ENCODE data around the gene MCCC2.
"Not testable (repeated sequence)": the region's sequence is repeated elsewhere in the genome, so short reads cannot be mapped to it uniquely, and the experiment has no call there.

The MCCC2 gene

GRCh38 chr5:71597001-71597400, 9.9 kb downstream of the MCCC2 start:
- DNase-seq (ENCODE audit: low read depth) = no peak

DNA sequence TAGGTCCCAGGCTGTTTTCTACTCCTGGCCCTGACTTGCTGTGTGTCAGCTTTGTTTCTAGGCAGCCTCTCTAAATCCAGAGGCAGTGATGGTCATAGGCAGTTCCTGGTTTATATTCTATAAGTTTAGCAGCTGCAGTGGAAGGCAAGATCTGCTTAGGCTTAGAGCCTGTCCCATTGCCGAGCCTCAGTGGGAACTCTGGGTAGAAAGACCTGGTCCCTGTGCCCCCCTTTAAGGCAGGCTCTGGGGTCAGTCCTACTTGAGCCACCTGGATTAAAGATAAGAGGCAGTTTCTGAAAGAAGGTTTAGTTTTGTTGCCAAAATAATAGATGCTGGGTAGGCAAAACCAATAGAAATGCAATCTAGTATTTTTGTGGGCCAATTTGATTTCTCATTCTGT, 13.6 kb downstream of the MCCC2 start:
- no peak for DNase-seq (ENCODE audit: low read depth)

DNA sequence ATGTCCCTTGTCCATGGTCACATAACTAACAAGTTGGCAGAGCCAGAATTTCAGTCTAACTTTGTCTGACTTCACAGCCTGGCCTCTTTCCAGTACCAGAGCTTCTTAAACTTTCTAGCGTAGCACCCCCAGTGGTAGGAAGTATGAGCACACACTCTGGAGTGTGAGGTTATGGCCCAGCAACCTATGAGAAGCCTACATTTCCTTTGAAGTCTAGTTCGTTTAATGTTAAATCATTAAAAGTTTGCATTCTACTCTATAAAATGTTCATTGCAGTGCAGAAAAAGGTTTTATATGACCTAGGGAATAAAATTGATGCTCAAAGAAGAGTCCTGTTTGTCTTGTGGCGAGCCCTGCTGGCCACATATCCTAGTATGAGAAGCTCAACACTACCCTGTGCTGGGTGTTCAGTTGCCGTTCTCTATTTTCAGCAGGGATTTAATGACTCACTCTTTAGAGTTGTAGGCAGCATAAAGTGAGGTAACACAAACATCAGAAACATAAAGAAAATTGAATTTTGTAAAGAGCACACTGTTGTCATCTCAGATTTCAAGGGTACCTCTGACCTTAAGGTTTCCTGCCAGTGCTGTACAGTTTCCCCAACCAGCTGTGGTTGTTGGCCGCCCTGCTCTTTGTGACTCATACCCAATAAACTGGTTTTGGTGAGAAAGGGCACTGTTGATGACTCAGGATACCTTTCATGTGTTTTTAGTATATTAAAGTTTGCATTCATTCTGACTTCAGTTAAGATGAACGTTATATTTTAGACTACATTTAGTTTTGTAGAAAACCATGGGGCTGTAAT, 14.3 kb downstream of the MCCC2 start:
- peak; percentile 56 for DNase-seq (ENCODE audit: low read depth)

DNA sequence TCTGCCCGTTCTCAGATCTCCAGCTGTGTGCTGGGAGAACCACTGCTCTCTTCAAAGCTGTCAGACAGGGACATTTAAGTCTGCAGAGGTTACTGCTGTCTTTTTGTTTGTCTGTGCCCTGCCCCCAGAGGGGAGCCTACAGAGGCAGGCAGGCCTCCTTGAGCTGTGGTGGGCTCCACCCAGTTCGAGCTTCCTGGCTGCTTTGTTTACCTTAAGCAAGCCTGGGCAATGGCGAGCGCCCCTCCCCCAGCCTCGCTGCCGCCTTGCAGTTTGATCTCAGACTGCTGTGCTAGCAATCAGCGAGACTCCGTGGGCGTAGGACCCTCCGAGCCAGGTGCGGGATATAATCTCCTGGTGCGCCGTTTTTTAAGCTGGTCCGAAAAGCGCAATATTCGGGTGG, 22.8 kb downstream of the MCCC2 start:
- not testable (repeated sequence) for DNase-seq (ENCODE audit: low read depth)

DNA sequence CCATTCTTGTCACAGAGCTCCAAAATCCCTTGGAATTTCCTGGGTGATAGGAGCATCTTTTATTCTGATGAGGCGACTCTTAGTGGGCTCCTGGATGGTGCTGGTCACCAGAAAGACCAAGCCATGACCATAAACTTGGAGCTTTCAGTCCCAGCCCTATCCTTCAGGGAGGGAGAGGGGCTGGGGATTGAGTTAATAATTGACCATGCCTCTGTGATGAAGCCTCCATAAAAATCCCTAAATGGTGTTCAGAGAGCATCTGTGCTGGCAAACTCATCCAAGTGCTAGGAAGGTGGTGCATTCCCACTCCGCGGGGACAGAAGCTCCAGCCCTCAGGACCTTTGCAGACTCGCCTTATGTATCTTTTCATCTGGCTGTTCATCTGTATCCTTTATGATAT, 28.7 kb downstream of the MCCC2 start:
- no peak for DNase-seq (ENCODE audit: low read depth)

- no peak for DNase-seq (ENCODE audit: low read depth)
Observed at GRCh38 chr5:71620630-71621029, 33.5 kb downstream of the MCCC2 start.

GRCh38 chr5:71621268-71621667, 34.1 kb downstream of the MCCC2 start:
- DNase-seq (ENCODE audit: low read depth) = no peak

GRCh38 chr5:71621741-71622140, 34.6 kb downstream of the MCCC2 start:
- no peak for DNase-seq (ENCODE audit: low read depth)

GRCh38 chr5:71623221-71623794, 36.2 kb downstream of the MCCC2 start:
- DNase-seq (ENCODE audit: low read depth) = no peak

GRCh38 chr5:71629950-71630349, 42.8 kb downstream of the MCCC2 start:
- no peak for DNase-seq (ENCODE audit: low read depth)

DNA sequence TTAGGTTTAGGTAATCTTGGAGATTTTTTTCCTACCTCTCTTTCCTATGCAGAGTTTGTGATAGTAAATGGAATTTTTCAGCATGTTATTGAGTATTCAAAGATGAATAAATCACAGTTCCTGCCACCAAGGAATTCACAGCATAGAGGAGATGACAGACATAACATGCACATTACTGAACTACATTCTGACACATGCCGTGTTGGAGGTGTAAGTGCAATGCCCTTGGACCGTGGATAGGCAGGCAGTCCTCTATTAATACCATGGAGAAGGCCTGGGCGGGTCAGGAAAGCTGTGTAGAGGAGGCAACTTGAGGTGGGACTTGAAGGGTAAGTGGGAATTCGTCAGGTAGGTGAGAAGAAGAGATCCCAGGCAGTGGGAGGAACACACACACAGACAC, 43.9 kb downstream of the MCCC2 start:
- no peak for DNase-seq (ENCODE audit: low read depth)

DNA sequence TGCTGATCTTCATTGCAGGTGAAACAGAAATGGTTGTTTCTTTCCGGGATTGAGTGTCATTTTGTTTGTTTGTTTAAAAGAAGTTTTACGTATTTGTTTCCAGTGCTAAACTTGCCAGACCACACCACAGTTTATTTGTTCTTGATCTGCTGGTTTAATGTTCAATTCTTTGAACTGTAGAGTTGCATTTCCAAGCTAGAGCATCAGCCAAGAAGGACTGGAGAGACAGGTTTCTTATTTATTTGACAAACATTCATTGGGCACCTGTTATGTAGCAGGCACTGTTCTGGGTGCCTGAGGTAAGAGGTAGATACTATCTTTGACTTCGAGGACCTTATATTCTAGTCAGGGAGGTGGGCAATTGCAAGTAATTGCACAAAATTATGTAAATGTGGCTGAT, 45.0 kb downstream of the MCCC2 start:
- no peak for DNase-seq (ENCODE audit: low read depth)

DNA sequence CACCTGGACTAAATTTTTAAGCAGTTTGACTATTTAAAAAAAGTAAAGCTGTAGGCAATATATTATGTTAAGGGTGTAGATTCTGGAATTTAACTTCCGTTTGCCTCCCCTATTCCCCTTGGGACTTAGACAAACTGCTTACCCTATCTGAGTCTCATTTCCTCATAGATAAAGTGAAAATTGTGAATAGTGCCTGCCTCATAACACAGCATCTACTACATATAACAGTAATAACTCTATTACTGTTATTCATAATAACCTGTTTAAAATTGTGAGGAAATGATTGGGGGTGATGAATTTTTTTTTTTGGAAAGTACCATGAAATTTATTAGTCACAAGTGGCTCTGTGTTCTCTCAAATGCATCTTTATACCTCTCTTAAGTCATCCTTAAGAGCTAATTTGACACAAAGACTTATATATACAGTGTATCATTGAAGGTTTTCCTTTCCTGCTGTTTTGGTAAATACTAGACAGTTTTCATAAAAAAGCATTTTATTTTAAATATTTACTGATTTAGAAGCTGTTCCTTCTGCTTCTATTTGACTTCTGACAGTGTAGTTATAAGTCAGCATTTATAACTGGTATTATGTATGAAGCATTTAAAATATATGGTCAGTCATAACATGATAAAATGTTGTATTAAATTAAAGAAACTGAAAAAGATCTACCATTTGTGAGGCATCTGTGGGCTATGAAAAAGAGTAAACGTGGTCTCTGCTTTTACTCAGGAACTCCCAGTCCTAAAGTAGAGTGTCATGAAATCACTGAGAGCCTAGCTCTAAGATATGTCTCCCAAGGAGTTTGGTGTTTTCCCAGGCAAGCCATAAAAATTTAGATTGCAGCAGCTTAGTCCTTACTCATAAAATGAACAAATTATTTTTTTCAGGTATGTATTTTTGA, 46.4 kb downstream of the MCCC2 start:
- DNase-seq (ENCODE audit: low read depth) = no peak

DNA sequence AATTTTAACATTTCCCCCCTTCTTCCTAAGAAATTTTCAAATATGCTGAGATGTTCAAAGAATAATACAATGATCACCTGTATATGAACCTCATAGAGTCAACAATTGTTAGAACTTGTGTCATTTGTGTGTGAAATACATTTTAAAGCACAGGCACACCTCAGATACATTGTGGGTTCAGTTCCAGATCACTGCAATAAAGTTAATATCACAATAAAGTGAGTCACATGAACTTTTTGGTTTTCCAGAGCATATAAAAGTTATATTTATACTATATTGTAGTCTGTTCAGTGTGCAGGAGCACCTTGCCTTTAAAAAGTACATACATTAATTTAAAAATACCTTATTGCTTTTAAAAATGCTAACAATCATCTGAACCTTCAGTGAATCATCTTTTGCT, 50.0 kb downstream of the MCCC2 start:
- DNase-seq (ENCODE audit: low read depth) = no peak

DNA sequence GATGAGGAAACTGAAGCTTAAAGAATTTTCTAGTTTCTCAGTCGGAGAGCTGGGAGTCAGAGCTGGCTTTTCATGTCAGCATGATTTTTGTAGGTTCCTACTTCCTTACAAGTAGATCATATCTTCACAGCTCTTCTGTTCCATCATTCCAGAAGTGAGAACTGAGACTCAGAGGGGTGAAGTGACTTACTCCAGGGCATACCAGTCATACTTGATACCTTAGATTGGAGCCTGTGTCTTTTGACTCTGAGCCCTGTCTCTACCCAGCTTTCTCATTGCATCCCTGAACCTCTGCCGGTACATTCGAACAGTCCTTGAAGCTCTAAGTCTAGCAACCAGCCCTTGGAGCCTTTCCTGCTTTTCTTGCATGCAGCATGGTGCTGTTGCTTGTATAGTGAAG, 53.3 kb downstream of the MCCC2 start:
- no peak for DNase-seq (ENCODE audit: low read depth)

GRCh38 chr5:71645030-71645429, 57.9 kb downstream of the MCCC2 start:
- DNase-seq (ENCODE audit: low read depth) = no peak

GRCh38 chr5:71650940-71651339, 63.8 kb downstream of the MCCC2 start:
- DNase-seq (ENCODE audit: low read depth) = not testable (repeated sequence)

GRCh38 chr5:71651579-71651978, 64.4 kb downstream of the MCCC2 start:
- peak; percentile 20 for DNase-seq (ENCODE audit: low read depth)

- no peak for DNase-seq (ENCODE audit: low read depth)
Observed at GRCh38 chr5:71652349-71652748, 65.2 kb downstream of the MCCC2 start.

- DNase-seq (ENCODE audit: low read depth) = no peak
Observed at GRCh38 chr5:71652803-71653543, 65.8 kb downstream of the MCCC2 start.

GRCh38 chr5:71658916-71659662, 71.9 kb downstream of the MCCC2 start:
- DNase-seq (ENCODE audit: low read depth) = no peak
